NT2/D1 (cell line): ENCODE measurements around the gene KCNG4.

Experiments
- SUZ12 ChIP-seq: IDR thresholded peaks from 2 replicates; pipeline ENCODE4 v1.6.1; 2011; ENCODE audit not compliant: insufficient read length, insufficient read depth; ENCODE audit errors: extremely low read depth
- YY1 ChIP-seq: IDR thresholded peaks from 2 replicates; pipeline ENCODE4 v1.6.1; 2011; ENCODE audit not compliant: insufficient read length, insufficient read depth
- ZNF274 ChIP-seq: IDR thresholded peaks from 2 replicates; pipeline ENCODE4 v1.6.1; 2011; ENCODE audit warnings: mild to moderate bottlenecking, low read depth, low read length

- TF ChIP-seq SUZ12 (no peak), YY1 (no peak), ZNF274 (no peak)
Measured at GRCh38 chr16:84224554-84224953, 15.3 kb downstream of the KCNG4 start.
